GM23248 (cell line): ENCODE results near the gene SMC6. TPM values are rescaled to one million over a fixed set of nuclear protein-coding genes. Genes with fewer than 3 reads are reported as not detected.

ENCODE experiments used
- DNase-seq: peaks from one replicate; pipeline ENCODE4 v3.0.0-alpha.2; 2015
- H2AFZ ChIP-seq: fragments of 200-600 bp; sonication (generic); 2 replicates; pipeline ENCODE4 v1.6.1; 2016; ENCODE audit warnings: antibody characterized with exemption
- H3F3A ChIP-seq: fragments of 200-600 bp; sonication (generic); 2 replicates; pipeline ENCODE4 v1.6.1; 2016; ENCODE audit warnings: mild to moderate bottlenecking, antibody characterized with exemption, mixed run types; ENCODE audit not compliant: insufficient read depth
- H3K27ac ChIP-seq: fragments of 200-600 bp; sonication (generic); 2 replicates; pipeline ENCODE4 v1.5.1; 2016; ENCODE audit warnings: mild to moderate bottlenecking
- H3K27me3 ChIP-seq: fragments of 200-600 bp; sonication (generic); replicated peaks from 2 replicates; pipeline ENCODE4 v1.6.1; 2016; ENCODE audit warnings: mild to moderate bottlenecking; ENCODE audit not compliant: insufficient read depth
- H3K36me3 ChIP-seq: fragments of 200-600 bp; sonication (generic); 2 replicates; pipeline ENCODE4 v1.6.1; 2016; ENCODE audit warnings: low read depth, mild to moderate bottlenecking
- H3K4me1 ChIP-seq: fragments of 200-600 bp; sonication (generic); 2 replicates; pipeline ENCODE4 v1.6.1; 2016; ENCODE audit warnings: mild to moderate bottlenecking; ENCODE audit not compliant: insufficient read depth
- H3K4me2 ChIP-seq: fragments of 200-600 bp; sonication (generic); one replicate; pipeline ENCODE4 v1.6.1; 2016; ENCODE audit warnings: mild to moderate bottlenecking; ENCODE audit not compliant: unreplicated experiment
- H3K4me3 ChIP-seq: fragments of 200-600 bp; sonication (generic); 2 replicates; pipeline ENCODE4 v1.5.1; 2016; ENCODE audit warnings: mild to moderate bottlenecking
- H3K79me2 ChIP-seq: fragments of 200-600 bp; sonication (generic); 2 replicates; pipeline ENCODE4 v1.6.1; 2016; ENCODE audit warnings: mild to moderate bottlenecking; ENCODE audit not compliant: insufficient read depth
- H3K9ac ChIP-seq: fragments of 200-600 bp; sonication (generic); 2 replicates; pipeline ENCODE4 v1.6.1; 2016; ENCODE audit warnings: mild to moderate bottlenecking
- H3K9me2 ChIP-seq: fragments of 200-600 bp; sonication (generic); 2 replicates; pipeline ENCODE4 v1.6.1; 2016; ENCODE audit warnings: mixed run types, mild to moderate bottlenecking, moderate library complexity; ENCODE audit not compliant: insufficient read depth
- H3K9me3 ChIP-seq: fragments of 200-600 bp; sonication (generic); one replicate; pipeline ENCODE4 v1.6.1; 2017; ENCODE audit warnings: low read depth
- H4K20me1 ChIP-seq: fragments of 200-600 bp; sonication (generic); 2 replicates; pipeline ENCODE4 v1.6.0; 2016; ENCODE audit not compliant: insufficient read depth
- EZH2 ChIP-seq: fragments of 200-600 bp; sonication (generic); IDR thresholded peaks from 2 replicates; pipeline ENCODE4 v1.6.1; 2018; ENCODE audit warnings: antibody characterized with exemption, mild to moderate bottlenecking; ENCODE audit not compliant: insufficient read depth, poor library complexity, severe bottlenecking
- EZH2phosphoT487 ChIP-seq: fragments of 200-600 bp; sonication (generic); IDR thresholded peaks from 2 replicates; pipeline ENCODE4 v1.6.1; 2018; ENCODE audit warnings: antibody characterized with exemption, moderate library complexity, mild to moderate bottlenecking, low read depth; ENCODE audit not compliant: insufficient read depth
- WGBS, 2 experiments: methylation state at CpG; one replicate each; pipeline ENCODE4 v1.1.6; 2015 to 2017; ENCODE audit warnings: low lambda C conversion rate in 2 of 2, low coverage in 1 of 2; ENCODE audit errors: missing lambda C conversion rate in 2 of 2; 5-methylcytosine and 5-hydroxymethylcytosine counted together
- in situ Hi-C: fragments of 300-500 bp; cut with MboI; formaldehyde crosslinking; loops from 2 replicates; pipeline ENCODE4 v1.15.0; 2020
- polyA plus RNA-seq: library from polyadenylated mRNA; unstranded; fragments of >200 nt; fragmentation: Nextera tagmentation; extraction: Ambion mirVana; gene quantifications from 2 replicates; pipeline ENCODE4 v1.2.1, GENCODE V29; 2016
- total RNA-seq: library from RNA; depleted of rRNA; stranded (reverse); fragments of >200 nt; shearing (Covaris generic); gene quantifications from 2 replicates; pipeline ENCODE4 v1.2.3, GENCODE V29; 2014

SMC6 gene
- total and polyA plus RNA-seq, 2 experiments from 2014 or later = 20.9 to 22.0 TPM

GRCh38 chr2:17638196-17638743 is 115.3 kb downstream of the SMC6 start:
- Histone ChIP-seq H3K36me3 (no peaks in the 10 kb centered on the region), H3K4me2 (no peak overlapping the region), H3K9ac (no peak overlapping the region), H3K9me3 (no peaks in the 10 kb centered on the region), H2AFZ (no peak overlapping the region), H3K4me3 (no peak overlapping the region), H3K4me1 (peaks cover 7% of the 10 kb centered on the region), H3K27ac (no peak overlapping the region), H3K79me2 (no peaks in the 10 kb centered on the region), H4K20me1 (no peaks in the 10 kb centered on the region), H3K27me3 (no peaks in the 10 kb centered on the region), H3K9me2 (no peaks in the 10 kb centered on the region), H3F3A (peaks cover 8% of the 10 kb centered on the region)
- in situ Hi-C loops = no loop called here
- WGBS, 2 experiments = 92 to 93% methylated on average over 7 of the region's 7 CpGs
- TF ChIP-seq EZH2phosphoT487 (no peak), EZH2 (no peak)
- no peak for DNase-seq

GRCh38 chr2:17637131-17637906 is 116.3 kb downstream of the SMC6 start:
- TF ChIP-seq EZH2phosphoT487 = no peak
- TF ChIP-seq EZH2 = no peak
- H3K4me1 ChIP-seq = no peaks in the 10 kb centered on the region
- H3K36me3 ChIP-seq = no peaks in the 10 kb centered on the region
- DNase-seq = no peak
- no peaks in the 10 kb centered on the region for H3K9me3 ChIP-seq
- H3K9ac ChIP-seq = no peak overlapping the region
- WGBS, 2 experiments = 92 to 97% methylated on average over 7 to 8 of the region's 8 CpGs
- H2AFZ ChIP-seq = no peak overlapping the region
- no peaks in the 10 kb centered on the region for H3K27me3 ChIP-seq
- no peaks in the 10 kb centered on the region for H3K79me2 ChIP-seq
- no peaks in the 10 kb centered on the region for H3K9me2 ChIP-seq
- in situ Hi-C loops = no loop called here
- no peaks in the 10 kb centered on the region for H3F3A ChIP-seq
- no peaks in the 10 kb centered on the region for H4K20me1 ChIP-seq
- H3K4me2 ChIP-seq = no peak overlapping the region
- no peak overlapping the region for H3K4me3 ChIP-seq
- no peak overlapping the region for H3K27ac ChIP-seq

GRCh38 chr2:17636257-17636656 is 117.4 kb downstream of the SMC6 start:
- Histone ChIP-seq H3K9me2 (no peaks in the 10 kb centered on the region), H3K4me2 (no peak overlapping the region), H3K9me3 (no peaks in the 10 kb centered on the region), H4K20me1 (no peaks in the 10 kb centered on the region), H3K36me3 (no peaks in the 10 kb centered on the region), H3K27ac (no peak overlapping the region), H3K27me3 (no peaks in the 10 kb centered on the region), H3K4me3 (no peak overlapping the region), H3K4me1 (no peaks in the 10 kb centered on the region), H3K9ac (no peak overlapping the region), H3K79me2 (no peaks in the 10 kb centered on the region), H3F3A (no peaks in the 10 kb centered on the region), H2AFZ (no peak overlapping the region)
- in situ Hi-C loops = no loop called here
- WGBS, 2 experiments = 87 to 88% methylated on average over 3 of the region's 3 CpGs
- no peak for DNase-seq
- no peak for TF ChIP-seq EZH2
- TF ChIP-seq EZH2phosphoT487 = no peak

GRCh38 chr2:17634997-17635396 is 118.6 kb downstream of the SMC6 start:
- H3K27ac ChIP-seq = no peak overlapping the region
- in situ Hi-C loops = no loop called here
- H3K9me2 ChIP-seq = no peaks in the 10 kb centered on the region
- H3K9me3 ChIP-seq = no peaks in the 10 kb centered on the region
- no peak overlapping the region for H3K4me2 ChIP-seq
- H3K4me3 ChIP-seq = no peak overlapping the region
- H3K27me3 ChIP-seq = no peaks in the 10 kb centered on the region
- 59 to 63% methylated on average over 4 of the region's 4 CpGs for WGBS, 2 experiments
- H3K4me1 ChIP-seq = no peaks in the 10 kb centered on the region
- no peaks in the 10 kb centered on the region for H4K20me1 ChIP-seq
- no peak overlapping the region for H3K9ac ChIP-seq
- no peaks in the 10 kb centered on the region for H3K36me3 ChIP-seq
- no peak overlapping the region for H2AFZ ChIP-seq
- no peak for DNase-seq
- no peak for TF ChIP-seq EZH2
- TF ChIP-seq EZH2phosphoT487 = no peak
- H3K79me2 ChIP-seq = no peaks in the 10 kb centered on the region
- H3F3A ChIP-seq = no peaks in the 10 kb centered on the region
